Cardiac fibroblast (primary cell): ENCODE data around the gene GPC3.

ENCODE experiments used
- DNase-seq, 2 donors: peaks; one replicate each; pipeline versions ENCODE4 v3.0.0 to v3.0.0-alpha.2; 2010; ENCODE audit warnings: low read depth in 2 of 2
- H3K4me3 ChIP-seq, 2 donors: replicated peaks in 1 of 2; 1 replicate in 1 of 2; 2 replicates in 1 of 2; pipeline ENCODE4 v1.5.1; 2011; ENCODE audit warnings: low read depth in 2 of 2, low read length in 2 of 2, mild to moderate bottlenecking in 2 of 2, moderate library complexity in 1 of 2
- TF ChIP-seq, protein P1 (sequence below): IDR thresholded peaks from one replicate; pipeline ENCODE4 v1.5.1; 2011; ENCODE audit warnings: low read depth, mild to moderate bottlenecking, low read length, inconsistent platforms

Gene GPC3

DNA sequence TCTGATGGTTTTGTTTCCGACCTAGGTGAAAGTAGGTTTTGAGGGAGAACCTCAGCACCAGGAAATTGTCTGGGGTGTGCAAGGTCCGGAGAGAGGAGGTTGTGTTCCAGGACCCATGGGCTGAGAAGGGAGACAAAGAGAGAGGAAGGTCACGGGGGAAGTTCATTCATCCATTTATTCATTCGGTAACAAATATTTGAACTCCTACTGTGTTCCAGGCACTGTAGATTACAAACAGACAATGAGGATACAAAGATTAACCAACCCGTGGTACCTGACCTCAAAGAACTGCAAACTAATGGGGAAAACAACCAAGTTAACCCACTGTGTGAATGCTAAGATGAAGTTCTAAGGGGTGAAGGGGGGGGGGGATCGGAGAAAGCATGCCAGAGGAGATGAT, 1.8 kb upstream of the GPC3 start:
- H3K4me3 ChIP-seq = no peak overlapping the region
- no peak for DNase-seq
- TF ChIP-seq, protein P1, sequence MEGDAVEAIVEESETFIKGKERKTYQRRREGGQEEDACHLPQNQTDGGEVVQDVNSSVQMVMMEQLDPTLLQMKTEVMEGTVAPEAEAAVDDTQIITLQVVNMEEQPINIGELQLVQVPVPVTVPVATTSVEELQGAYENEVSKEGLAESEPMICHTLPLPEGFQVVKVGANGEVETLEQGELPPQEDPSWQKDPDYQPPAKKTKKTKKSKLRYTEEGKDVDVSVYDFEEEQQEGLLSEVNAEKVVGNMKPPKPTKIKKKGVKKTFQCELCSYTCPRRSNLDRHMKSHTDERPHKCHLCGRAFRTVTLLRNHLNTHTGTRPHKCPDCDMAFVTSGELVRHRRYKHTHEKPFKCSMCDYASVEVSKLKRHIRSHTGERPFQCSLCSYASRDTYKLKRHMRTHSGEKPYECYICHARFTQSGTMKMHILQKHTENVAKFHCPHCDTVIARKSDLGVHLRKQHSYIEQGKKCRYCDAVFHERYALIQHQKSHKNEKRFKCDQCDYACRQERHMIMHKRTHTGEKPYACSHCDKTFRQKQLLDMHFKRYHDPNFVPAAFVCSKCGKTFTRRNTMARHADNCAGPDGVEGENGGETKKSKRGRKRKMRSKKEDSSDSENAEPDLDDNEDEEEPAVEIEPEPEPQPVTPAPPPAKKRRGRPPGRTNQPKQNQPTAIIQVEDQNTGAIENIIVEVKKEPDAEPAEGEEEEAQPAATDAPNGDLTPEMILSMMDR = no peak

DNA sequence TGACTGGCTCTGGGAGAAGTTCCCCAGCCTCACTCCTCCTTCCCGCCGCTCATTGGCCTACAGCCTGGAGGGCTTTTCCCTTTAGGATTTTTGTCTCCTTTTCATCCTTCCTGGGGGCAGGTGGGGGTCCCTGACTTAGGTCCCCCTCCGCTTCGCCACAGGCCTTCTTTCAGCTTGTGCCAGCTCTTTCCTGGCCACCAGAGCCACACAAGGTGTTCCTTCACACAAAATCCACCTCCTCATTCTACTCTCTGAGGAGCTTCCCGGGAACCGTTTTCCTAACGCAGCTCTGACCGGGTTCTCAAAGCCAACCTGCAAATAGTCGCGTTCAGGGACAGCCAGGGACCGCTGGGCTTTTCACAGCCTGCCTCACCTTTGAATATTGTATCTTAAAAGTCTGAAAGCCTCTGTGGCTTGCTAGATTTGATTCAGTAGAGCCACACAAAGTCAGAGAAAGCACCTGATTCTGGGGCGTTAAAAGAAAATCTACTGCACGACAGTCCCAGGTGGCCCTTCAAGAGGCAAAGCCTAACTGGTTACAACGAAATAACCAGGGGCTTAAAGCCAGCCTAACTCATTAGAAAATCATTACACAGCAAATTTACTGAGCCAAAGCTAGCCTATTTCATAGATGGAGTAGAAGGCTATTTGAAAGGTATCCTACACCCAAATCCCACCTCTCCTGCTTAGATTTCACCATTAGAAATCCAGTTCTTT, 731 bp upstream of the GPC3 start:
- DNase-seq = no peak
- peak overlapping the region in 1 of 2 donors; percentile 13 for H3K4me3 ChIP-seq
- TF ChIP-seq, protein P1 = no peak

- DNase-seq = no peak
- TF ChIP-seq, protein P1 = no peak
- H3K4me3 ChIP-seq = no peak overlapping the region
Measured at GRCh38 chrX:133984857-133985163, 584 bp downstream of the GPC3 start.

- TF ChIP-seq, protein P1 = no peak
Measured at GRCh38 chrX:133983974-133984845, 1.2 kb downstream of the GPC3 start.

GRCh38 chrX:133983256-133983973, 2.0 kb downstream of the GPC3 start:
- no peak overlapping the region for H3K4me3 ChIP-seq
- no peak for DNase-seq
- TF ChIP-seq, protein P1 = no peak

More at GRCh38 chrX:133983974-133984845, 1.2 kb downstream of the GPC3 start:
- DNase-seq = no peak
- H3K4me3 ChIP-seq = no peak overlapping the region

DNA sequence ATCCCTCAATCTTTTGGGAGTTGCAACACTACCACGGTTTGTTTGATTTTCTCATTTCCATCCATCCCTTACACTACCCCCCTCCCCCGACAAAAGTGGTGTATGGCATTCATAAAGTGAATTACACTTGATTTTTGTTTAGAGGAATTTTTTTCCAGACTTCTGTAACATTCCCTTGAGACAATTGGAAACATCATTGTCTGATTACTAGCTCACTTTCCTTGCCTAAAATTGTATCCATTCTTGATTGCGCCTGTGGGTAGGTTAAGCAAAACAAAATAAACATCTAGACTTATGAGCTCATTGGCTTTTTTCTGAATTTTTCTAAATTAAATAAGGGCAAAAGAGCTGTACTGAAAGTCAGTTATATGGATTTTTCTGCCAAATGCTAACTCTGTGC, 3.5 kb downstream of the GPC3 start:
- no peak overlapping the region for H3K4me3 ChIP-seq
- TF ChIP-seq, protein P1 = no peak
- DNase-seq = no peak
